GM13976 (cell line): ENCODE results near the gene HBP1.

ENCODE experiments used
- DNase-seq: peaks from one replicate; pipeline ENCODE4 v3.0.0; 2012; ENCODE audit warnings: low spot score
- CTCF ChIP-seq: IDR thresholded peaks from 2 replicates; pipeline ENCODE4 v1.5.1; 2012; ENCODE audit warnings: borderline replicate concordance, mild to moderate bottlenecking; ENCODE audit not compliant: insufficient read depth; ENCODE audit errors: extremely low read depth, missing control alignments, control extremely low read depth
- in situ Hi-C: fragments of 300-500 bp; cut with MboI; formaldehyde crosslinking; loops from one replicate; pipeline ENCODE4 v1.12.0; 2022; ENCODE audit warnings: low sequenced_read_pairs, mixed read lengths, inconsistent platforms; ENCODE audit not compliant: unreplicated experiment

Gene HBP1

GRCh38 chr7:107164092-107164491, 4.7 kb upstream of the HBP1 start:
- in situ Hi-C loops: no loop called here
- no peak for DNase-seq
- TF ChIP-seq CTCF: no peak

GRCh38 chr7:107165341-107165740, 3.5 kb upstream of the HBP1 start:
- in situ Hi-C loops: no loop called here
- no peak for DNase-seq
- TF ChIP-seq CTCF: no peak

GRCh38 chr7:107166736-107167426, 1.9 kb upstream of the HBP1 start:
- in situ Hi-C loops: no loop called here
- no peak for TF ChIP-seq CTCF
- no peak for DNase-seq

- in situ Hi-C loops: no loop called here
- peak; percentile 26 for DNase-seq
These were observed 1.1 kb upstream of the HBP1 start for GRCh38 chr7:107167483-107168232.

GRCh38 chr7:107169120-107170050, 582 bp downstream of the HBP1 start:
- in situ Hi-C loops: no loop called here
- no peak for TF ChIP-seq CTCF
- DNase-seq: peak; percentile 86

More at GRCh38 chr7:107167483-107168232, 1.1 kb upstream of the HBP1 start:
- no peak for TF ChIP-seq CTCF

- in situ Hi-C loops: no loop called here
- no peak for TF ChIP-seq CTCF
- peak; percentile 21 for DNase-seq
These were observed 1.5 kb downstream of the HBP1 start for GRCh38 chr7:107170051-107170915.
